B cell (primary cell): Measurements from ENCODE around the gene ADAP1.

ENCODE experiments used
- EZH2 ChIP-seq: IDR thresholded peaks from 2 replicates; pipeline ENCODE4 v1.6.1; 2012; ENCODE audit warnings: borderline replicate concordance, low read depth, mild to moderate bottlenecking, moderate library complexity, low read length; ENCODE audit not compliant: insufficient read depth, poor library complexity, severe bottlenecking
- TF ChIP-seq, protein P1 (sequence below): fragments of 200-600 bp; IDR thresholded peaks from one replicate; pipeline ENCODE4 v1.8.0; 2022; ENCODE audit warnings: antibody characterized with exemption, mild to moderate bottlenecking

GRCh38 chr7:939843-940242, 14.6 kb downstream of the ADAP1 start:
- TF ChIP-seq, protein P1, sequence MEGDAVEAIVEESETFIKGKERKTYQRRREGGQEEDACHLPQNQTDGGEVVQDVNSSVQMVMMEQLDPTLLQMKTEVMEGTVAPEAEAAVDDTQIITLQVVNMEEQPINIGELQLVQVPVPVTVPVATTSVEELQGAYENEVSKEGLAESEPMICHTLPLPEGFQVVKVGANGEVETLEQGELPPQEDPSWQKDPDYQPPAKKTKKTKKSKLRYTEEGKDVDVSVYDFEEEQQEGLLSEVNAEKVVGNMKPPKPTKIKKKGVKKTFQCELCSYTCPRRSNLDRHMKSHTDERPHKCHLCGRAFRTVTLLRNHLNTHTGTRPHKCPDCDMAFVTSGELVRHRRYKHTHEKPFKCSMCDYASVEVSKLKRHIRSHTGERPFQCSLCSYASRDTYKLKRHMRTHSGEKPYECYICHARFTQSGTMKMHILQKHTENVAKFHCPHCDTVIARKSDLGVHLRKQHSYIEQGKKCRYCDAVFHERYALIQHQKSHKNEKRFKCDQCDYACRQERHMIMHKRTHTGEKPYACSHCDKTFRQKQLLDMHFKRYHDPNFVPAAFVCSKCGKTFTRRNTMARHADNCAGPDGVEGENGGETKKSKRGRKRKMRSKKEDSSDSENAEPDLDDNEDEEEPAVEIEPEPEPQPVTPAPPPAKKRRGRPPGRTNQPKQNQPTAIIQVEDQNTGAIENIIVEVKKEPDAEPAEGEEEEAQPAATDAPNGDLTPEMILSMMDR: no peak
- no peak for TF ChIP-seq EZH2
